Stimulated activated CD4-positive, alpha-beta T cell treated with anti-CD3 and anti-CD28 coated beads, Interleukin-1b, Interleukin-23, amount 100 ng/mL, for 4 hours (primary cell): Measurements from ENCODE around the gene ACTR5.

Source experiments
- DNase-seq, 2 donors: peaks; one replicate each; pipeline ENCODE4 v3.0.0-alpha.2; 2020; ENCODE audit warnings: low read depth in 2 of 2

Gene ACTR5

GRCh38 chr20:38728911-38729642 is 19.2 kb upstream of the ACTR5 start:
- no peak for DNase-seq

- DNase-seq: no peak
Measured at GRCh38 chr20:38729767-38730166, 18.5 kb upstream of the ACTR5 start.

- DNase-seq: no peak
Measured at GRCh38 chr20:38730167-38730988, 17.9 kb upstream of the ACTR5 start.

- peak; percentile 79 to 80 for DNase-seq
Measured at GRCh38 chr20:38730989-38731737, 17.1 kb upstream of the ACTR5 start.

GRCh38 chr20:38731738-38732113 is 16.5 kb upstream of the ACTR5 start:
- no peak for DNase-seq

GRCh38 chr20:38732981-38733380 is 15.3 kb upstream of the ACTR5 start:
- no peak for DNase-seq

GRCh38 chr20:38735172-38735571 is 13.1 kb upstream of the ACTR5 start:
- no peak for DNase-seq

- no peak for DNase-seq
Measured at GRCh38 chr20:38737887-38738286, 10.4 kb upstream of the ACTR5 start.

- DNase-seq: no peak
Measured at GRCh38 chr20:38745757-38746156, 2.5 kb upstream of the ACTR5 start.

GRCh38 chr20:38747495-38748096 is 664 bp upstream of the ACTR5 start:
- DNase-seq: no peak

- peak; percentile 47 to 53 for DNase-seq
Measured at GRCh38 chr20:38748861-38749149, 545 bp downstream of the ACTR5 start.

- no peak for DNase-seq
Measured at GRCh38 chr20:38751360-38751976, 3.2 kb downstream of the ACTR5 start.

- DNase-seq: no peak
Measured at GRCh38 chr20:38752029-38752428, 3.8 kb downstream of the ACTR5 start.

- no peak for DNase-seq
Measured at GRCh38 chr20:38754924-38755323, 6.7 kb downstream of the ACTR5 start.

GRCh38 chr20:38755324-38755910 is 7.2 kb downstream of the ACTR5 start:
- DNase-seq: no peak

- no peak for DNase-seq
Measured at GRCh38 chr20:38757145-38757775, 9.0 kb downstream of the ACTR5 start.

GRCh38 chr20:38759106-38759505 is 10.8 kb downstream of the ACTR5 start:
- DNase-seq: no peak

- DNase-seq: no peak
Measured at GRCh38 chr20:38760978-38761377, 12.7 kb downstream of the ACTR5 start.

- no peak for DNase-seq
Measured at GRCh38 chr20:38762174-38762573, 13.9 kb downstream of the ACTR5 start.

- DNase-seq: no peak
Measured at GRCh38 chr20:38763616-38764015, 15.4 kb downstream of the ACTR5 start.
